Fibroblast of skin of left quadriceps (primary cell): ENCODE data around the gene LCE3A.
"Not testable (repeated sequence)": the region's sequence is repeated elsewhere in the genome, so short reads cannot be mapped to it uniquely, and the experiment has no call there.

ENCODE experiments used
- DNase-seq, 2 experiments: peaks; one replicate each; pipeline ENCODE4 v3.0.0-alpha.2; 2013; ENCODE audit warnings: low read depth in 2 of 2

The LCE3A gene, protein sequence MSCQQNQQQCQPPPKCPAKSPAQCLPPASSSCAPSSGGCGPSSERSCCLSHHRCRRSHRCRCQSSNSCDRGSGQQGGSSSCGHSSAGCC

DNA sequence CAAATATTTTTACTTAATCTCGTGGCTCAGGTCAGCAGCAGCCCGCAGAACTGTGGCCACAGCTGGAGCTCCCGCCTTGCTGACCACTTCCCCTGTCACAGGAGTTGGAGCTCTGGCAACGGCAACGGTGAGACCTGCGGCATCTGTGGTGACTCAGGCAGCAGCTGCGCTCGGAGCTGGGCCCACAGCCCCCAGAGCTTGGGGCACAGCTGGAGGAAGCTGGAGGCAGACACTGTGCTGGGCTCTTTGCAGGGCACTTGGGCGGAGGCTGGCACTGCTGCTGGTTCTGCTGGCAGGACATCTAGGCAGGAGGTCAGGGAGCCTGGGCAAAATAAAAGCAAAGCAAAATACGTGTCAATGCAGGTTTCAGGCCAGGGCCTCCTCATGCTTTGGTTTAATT, at the start of gene LCE3A:
LCE3A (minus strand) TSS at position 301 of the 400 bp plus-strand sequence; CDS start at position 301, 0 bp downstream.
- no peak for DNase-seq

DNA sequence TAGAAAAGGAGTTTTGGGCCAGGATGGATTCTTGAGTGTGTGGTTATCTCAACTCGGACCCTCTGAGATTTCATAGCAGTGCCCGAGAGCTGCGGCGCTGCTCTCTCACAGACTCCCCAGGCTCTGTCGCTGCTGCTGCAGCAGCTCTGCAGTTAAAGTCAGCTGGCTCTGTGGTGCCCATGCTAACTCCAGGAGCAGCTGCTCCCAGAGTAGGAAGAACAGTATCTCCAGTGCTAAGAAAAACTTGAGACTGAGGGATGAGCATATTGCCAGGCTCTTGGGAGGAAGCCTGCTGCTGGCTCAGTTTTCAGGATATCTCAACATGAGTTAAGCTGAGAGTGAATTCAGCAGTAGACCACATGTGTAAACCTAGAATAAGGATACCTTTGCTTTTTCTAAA, 44.7 kb upstream of the LCE3A start:
- no peak for DNase-seq

DNA sequence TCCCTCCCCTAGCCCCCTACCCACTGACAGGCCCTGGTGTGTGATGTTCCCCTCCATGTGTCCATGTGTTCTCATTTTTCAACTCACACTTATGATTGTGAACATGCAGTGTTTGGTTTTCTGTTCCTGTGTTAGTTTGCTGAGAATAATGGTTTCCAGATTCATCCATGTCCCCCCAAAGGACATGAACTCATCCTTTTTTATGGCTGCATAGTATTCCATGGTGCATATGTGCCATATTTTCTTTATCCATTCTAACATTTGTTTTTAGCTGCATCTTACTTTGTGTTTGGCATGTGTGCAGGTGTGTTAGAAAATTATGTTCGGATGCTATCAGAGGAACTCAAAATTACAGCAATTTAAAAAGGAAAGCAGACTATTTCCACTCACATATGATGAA, 43.3 kb upstream of the LCE3A start:
- not testable (repeated sequence) for DNase-seq

DNA sequence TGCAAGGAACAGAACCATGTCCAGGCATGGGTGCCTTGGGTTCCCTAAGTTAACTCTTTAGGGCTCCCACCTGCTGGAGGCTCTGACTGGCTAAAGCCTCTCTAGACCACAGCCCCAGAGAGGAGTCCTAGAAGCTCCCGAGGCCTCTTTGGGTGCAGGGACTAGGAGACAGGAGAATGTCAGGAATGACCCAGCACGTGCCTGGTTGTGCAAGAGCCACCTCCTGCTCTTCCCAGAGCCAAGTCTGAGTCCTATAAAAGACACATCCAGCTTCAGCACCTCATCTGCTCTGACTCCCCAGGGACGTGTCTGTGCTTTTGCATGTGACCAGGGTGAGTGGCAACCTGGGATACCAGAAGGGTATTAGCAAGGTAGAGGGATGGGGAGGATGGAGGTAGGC, 40.2 kb upstream of the LCE3A start, which contains the start of gene LCE2D:
LCE2D (plus strand) TSS at position 283 of the 400 bp plus-strand sequence. CDS start 726 bp downstream, outside the sequence.
- no peak for DNase-seq

DNA sequence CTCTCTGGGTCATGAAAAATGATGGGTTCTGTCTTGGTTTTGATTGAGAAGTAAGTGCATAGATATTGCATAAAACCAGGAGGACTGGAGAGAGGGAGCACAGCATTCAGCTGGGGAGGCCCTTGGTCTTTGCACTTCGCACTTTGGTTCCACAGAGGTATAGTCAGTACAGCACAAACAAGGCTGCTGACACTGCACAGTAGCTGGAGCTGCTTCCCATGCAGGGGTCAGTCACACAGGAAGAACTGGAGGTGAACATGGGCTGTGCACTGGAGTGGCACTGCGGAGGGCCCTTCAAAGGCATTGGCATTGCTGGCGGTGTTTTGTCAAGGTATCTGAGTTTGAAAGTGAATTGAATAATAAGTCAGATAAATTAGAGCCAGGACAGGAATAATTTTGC, 35.7 kb upstream of the LCE3A start:
- no peak for DNase-seq

DNA sequence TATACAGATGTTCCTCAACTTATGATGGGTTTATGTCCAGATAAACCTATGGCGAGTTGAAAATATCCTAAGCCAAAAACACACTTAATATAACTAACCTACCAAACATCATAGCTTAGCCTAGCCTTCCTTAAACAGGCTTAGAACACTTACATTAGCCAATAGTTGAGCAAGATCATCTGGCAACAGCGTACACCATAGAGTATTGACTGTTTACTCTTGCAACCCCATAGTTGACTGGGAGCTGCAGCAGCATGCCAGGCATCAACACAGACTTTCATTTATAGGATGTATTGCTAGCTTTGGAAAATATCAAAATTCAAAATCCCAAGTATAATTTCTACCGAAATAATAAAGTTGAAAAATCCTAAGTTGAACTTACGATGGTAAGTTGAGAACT, 34.8 kb upstream of the LCE3A start:
- DNase-seq = no peak

DNA sequence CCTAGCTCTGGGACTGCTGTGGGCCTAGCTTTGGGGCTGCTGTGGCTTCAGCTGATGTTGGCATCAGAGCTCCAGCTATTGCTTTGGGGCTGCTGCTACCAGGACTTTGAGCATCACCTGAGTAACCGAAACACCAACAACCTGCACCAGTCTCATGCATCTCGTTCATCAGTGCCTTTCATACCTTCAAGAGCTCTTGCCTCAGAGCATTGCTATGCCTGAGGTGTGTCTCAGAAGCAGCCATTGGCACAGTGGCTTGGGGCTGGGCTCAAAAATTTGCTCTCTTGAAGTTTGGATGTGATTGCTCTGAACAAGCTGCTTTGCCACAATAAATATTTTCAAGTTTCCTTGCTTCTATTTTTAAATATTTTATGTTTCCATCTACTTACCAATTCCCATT, 33.6 kb upstream of the LCE3A start:
- no peak for DNase-seq

DNA sequence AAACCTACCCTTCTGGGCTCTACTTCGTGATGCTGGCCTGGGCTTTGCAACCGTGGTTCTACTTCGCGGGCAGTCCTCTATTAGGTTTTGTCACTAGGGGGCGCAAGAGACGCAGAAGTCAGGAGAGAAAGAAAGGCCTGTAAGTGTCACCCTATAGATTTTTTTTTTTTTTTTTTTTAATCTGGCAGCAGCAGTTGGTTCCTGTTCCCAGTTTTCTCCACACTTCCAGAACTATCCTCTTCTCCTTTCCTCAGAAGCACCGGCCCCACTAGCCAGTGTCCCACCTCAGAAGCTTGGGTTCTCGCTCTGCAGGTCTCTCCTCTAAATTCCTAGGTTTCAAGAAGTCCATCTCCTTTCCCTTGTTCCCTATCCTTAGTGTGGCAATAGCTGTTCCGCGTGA, 31.2 kb upstream of the LCE3A start:
- peak; percentile 10 to 22 for DNase-seq

DNA sequence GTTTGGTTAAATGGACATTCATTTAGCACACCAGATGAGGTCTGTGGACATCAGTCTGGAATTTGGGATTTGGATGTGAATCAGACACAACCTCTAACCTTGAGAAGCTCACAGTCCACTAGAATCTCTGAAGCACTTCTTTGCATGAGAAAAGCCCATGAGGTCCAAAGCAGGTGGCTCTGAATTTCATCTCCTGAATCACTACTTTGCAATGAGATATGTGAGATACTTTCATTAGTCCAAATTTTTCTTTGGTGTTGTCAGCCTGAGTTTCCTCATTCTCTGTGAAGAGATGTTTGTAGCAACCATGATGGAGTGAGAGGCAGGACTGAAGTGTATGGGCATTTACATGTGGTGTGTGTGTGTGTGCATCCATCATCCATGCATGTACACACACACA, 23.8 kb upstream of the LCE3A start:
- DNase-seq = no peak

DNA sequence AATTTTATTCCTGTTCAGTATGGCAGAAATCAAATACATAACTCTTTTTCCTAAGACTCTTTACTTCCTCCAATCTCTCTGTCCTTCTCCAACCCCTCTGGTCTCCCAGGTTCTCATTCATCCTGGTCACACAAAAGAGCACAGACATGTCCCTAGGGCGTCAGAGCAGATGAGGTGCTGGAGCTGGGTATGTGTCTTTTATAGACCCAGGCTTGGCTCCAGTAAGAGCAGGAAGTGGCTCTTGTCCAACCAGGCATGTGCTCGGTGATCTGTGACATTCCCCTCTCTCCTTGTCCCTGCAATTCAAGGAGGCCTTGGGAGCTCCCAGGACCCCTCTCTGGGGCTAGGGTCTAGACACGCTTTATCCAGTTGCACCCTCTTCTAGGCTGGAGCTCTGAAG, 22.2 kb upstream of the LCE3A start:
- no peak for DNase-seq

DNA sequence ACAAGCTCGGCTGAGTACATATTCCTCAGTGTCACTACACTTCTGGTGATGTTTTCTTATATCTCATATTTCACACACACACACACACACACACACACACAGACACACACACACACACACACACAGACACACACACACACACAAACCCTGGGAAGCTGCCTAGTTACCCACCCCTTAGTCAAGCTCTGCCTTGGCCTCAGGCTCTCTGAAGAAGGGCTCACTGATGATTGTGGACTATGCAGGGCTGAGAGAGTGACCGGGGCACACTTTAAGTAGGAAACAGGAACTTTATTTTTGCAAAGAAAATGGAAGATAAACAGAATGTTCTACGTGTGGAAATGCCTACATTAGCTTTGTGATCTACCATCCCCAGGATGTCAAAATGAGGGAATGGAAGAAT, 21.0 kb upstream of the LCE3A start:
- no peak for DNase-seq

DNA sequence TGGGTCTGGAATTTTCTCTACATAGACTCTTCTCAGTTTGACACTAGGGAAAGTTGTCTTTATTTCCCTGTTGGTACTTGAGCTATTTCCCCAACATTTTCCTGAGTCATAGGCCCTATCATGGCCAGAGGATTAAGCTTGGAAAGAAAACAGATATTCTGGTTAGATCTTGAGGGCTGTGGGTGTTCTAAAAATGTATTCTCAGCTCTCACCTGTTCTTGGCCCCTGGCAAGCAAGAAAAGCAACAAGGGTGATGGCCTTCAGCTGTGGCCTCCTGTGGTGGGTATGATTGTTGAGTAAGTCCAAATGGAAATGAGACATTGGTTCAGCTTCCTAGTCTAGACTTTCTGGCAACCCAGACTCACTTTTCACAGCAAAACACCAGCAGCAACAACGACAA, 17.4 kb upstream of the LCE3A start:
- no peak for DNase-seq

DNA sequence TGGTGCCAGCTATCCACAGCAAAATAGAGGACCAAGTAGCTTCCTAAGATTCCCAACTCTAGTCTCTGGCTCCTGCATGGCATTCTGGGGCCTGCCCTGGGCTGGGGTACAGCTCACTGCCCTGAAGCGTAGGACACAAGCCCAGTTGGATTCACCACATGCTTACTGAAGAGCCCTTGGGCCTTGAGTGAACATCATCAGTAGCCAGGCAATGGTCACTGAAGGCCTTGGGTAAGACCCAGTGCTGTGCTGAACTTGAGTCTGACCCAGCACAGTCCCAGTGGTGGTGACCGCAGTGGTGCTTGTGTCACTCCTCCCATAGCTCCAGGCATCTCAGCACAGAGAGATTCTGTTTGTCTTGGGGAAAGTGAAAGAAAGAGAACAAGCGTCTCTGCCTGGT, 7.7 kb upstream of the LCE3A start:
- DNase-seq = no peak

DNA sequence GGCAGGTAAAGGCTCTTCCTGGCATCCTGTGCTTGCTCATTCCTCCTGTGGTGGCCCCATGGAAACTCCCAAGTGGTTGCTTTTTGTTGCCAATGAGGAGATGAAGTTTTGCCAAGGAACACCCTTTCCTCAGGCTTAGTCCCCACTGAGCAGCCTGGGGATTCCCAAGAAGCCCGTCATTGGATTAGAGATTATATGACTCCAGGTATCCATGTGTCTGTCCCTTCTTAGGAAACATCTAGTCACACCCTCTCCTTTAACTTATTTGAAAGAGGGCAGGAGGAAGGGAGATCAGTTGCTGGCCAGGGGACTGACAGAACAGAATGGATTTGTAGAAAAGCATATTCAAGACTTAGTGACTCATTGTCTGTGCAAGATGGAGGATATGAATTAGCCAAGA, 3.8 kb upstream of the LCE3A start:
- DNase-seq = no peak

DNA sequence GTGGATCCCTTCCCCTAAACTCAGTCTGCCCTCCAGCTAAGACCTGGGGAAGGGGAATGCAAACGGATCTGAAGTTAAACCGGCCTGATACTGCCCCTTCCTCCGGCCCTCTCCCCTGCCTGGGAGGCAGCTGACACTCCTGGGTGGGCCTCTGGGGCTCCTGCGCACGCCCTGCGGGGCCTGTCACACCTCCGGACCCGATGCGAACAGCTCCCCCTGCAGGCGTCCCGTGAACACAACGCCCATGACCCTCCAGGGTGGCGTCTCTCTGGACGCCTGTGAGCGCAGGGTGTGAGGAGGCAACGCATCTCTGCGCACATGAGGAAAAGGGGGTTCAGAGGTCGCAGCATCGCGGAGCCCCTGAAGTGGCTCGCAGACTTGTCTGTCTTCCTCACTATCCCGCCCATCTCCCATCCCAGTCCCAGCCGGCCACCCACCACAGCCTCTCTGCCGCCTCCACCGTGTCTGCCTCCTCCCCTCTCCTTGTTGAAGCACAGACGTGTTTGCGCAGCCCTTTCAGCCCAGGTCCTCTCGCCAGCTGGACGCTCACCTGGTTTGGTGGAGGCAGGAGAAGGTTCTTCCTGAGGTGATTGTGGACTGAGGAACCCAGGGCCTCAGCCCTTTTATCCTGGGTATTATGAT, 421 bp upstream of the LCE3A start:
- DNase-seq = no peak

DNA sequence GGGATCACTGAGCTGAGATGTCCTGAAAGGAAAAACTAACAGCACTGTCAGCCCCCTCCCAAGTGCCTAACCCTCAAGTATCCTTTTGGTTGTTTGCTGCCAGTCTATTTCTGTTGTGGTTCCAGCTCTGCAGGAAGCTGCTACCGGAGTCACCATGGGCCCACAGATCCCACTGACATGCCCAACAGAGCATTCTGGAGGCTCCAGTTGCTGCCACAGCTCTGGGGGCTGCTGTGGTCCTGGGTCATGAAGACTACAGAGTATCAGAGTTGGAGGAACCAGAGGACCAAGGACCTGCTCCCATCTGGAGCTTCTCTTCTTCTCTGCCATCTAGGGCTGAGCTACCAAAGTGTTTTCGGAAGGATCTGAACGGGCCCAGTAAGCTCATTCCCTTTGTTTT, 910 bp downstream of the LCE3A start:
- no peak for DNase-seq

DNA sequence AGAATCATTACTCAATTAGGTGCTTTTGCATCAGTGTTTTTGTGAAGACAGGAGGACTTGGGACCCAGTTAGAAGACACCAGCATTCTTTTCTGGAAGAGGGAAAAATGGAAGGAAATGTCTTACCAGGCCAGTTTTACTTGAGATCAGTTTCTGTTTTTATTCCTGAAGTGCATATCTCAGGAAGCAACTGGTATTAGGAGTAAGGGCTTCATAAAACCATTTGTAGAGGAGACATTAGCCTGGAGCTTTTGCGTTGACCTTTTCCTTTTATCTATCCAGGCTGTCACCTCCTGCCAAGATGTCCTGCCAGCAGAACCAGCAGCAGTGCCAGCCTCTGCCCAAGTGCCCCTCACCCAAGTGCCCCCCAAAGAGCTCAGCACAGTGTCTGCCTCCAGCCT, 9.4 kb downstream of the LCE3A start, which contains the start of gene LCE3B:
LCE3B (plus strand) TSS at position 301 of the 400 bp plus-strand sequence; CDS start at position 301, 0 bp downstream.
- no peak for DNase-seq

DNA sequence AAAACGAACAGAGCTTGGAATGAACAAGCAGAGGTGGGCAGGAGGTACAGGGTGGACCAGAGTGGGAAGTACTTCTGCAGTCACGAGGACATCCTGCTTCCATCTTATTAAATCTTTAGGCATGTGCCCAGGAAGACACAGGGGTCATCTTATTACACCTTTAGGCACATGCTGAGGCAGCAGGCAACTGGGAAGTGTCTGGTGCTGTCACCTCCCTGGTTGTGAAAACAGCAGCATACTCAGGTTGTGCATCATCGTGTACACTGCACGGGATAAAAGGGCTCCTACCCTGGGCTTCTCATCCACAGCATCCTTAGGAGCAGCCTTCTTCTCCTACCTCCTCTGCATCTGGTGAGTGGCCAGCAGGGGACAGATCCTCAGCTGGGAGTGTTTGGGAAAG, 23.0 kb downstream of the LCE3A start, which contains the start of gene LCE3C:
LCE3C (plus strand) TSS at position 301 of the 400 bp plus-strand sequence. CDS start 498 bp downstream, outside the sequence.
- DNase-seq = no peak

DNA sequence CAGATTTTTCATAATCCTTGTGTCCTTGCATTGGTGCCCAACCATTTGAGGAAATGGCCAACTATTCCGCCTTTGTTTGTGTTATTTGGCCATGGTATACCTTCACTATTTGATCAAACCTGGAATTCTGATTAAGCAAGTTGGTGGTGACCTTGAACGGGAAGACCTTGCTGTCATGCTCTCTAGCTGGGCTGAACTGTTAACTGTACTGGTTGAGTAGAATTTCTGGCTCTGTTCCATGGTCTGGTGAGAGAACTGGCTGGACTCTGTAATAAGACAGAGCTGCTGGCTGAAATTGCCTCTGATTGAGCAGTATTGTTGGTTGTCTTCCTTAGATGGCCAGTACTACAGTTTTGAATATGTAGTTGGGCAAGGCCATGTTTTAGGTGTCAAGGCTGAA, 25.9 kb downstream of the LCE3A start:
- DNase-seq = no peak

DNA sequence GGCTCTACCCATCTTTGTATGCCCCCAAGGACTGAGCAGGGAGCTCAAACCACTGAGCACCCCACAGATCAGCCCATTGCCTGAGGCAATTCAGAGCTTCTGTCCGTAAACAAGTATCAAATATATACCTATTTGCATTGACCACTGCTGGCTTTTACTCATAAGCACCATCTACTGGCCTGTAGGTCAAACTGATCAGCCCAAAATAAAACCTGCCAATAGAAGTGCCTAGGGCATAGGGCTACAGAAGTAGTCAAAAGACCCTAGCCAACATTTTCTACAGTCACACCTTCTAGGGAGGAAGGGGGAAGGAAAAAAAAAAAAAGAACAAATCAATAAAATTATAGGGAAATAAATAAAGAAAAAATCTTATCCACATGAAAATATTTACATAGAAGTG, 37.3 kb downstream of the LCE3A start:
- DNase-seq = no peak

DNA sequence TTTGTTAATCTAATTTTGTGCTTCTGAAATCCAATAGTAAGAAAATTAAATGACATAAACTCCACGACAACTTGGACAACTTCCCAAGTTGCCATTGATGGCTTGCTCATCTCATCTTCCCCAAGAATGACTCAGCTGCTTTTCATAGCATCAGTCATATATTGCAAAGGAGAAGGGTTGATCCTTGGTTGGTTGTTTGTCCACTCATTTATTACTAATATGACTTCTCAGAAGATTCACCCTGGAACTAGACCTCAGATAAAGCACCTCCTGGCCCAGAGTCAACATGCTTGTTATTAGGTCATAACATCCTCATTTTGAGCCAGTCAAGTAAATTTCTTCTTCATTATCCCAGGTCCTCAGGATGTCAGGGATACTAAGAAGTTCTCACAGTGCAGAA, 40.3 kb downstream of the LCE3A start:
- DNase-seq = no peak

DNA sequence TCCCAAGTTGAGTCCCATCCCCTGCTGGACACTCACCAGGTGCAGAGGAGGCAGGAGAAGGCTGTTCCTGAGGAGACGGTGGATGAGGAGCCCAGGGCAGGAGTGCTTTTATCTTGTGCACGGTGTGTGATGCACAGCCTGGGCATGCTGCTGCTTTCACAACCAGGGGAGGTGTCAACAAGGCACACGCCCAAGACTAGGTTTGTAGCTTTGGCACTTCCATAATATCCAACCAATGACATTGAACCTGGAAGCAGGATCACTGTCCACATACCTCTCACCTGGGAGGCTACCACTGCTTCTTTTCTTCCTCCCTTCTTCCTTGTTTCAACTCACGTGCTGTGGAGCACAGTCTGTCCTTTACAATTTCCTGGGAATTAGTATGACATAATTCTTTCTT, 42.5 kb downstream of the LCE3A start, which contains the start of gene LCE3D:
LCE3D (minus strand) TSS at position 84 of the 400 bp plus-strand sequence. CDS start 580 bp downstream, outside the sequence.
- no peak for DNase-seq

DNA sequence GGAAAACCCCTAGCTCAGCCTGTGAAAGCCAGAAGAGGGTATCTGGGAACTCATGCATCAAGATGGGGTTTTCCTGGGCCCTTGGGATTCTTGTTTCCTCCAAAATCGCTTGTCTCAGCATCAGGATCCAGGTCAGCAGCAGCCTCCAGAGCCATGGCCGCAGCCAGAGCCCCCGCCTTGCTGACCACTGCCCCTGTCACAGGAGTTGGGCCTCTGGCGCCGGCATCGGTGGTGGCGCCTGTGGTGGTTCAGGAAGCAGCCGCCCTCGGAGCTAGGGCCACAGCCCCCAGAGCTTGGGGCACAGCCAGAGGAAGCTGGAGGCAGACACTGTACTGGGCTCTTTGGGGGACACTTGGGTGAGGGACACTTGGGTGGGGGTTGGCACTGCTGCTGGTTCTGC, 43.4 kb downstream of the LCE3A start:
- not testable (repeated sequence) for DNase-seq

DNA sequence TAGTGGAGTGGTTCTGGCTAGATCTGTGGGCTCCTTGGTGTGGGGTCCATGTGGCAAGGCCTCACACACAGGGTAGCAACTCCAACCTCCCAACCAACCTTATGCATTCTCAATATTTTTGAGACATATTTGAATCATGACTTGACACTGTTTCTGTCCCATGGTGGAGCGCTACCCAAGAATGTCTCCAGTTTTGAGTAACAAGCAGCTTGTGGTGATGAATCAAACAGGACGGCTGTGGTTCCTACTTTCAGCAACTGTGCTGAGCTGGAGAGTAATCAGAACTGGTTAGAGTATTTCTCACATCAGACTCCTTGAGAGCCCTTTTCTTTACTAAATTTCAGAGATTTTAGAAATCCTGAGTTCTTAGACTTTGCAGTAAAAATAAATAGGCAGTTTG, 45.7 kb downstream of the LCE3A start:
- no peak for DNase-seq
